Lung (tissue), 12 donors: Measurements from ENCODE around the gene PLEKHA6. TPM values are rescaled to one million over a fixed set of nuclear protein-coding genes. Genes with fewer than 3 reads are reported as not detected.

ENCODE experiments used
- ATAC-seq: fragments of 200-7000 bp; cut with Tn5 transposase; one replicate; pipeline ENCODE4 v1.9.1; 2020; ENCODE audit warnings: moderate number of reproducible peaks; ENCODE audit not compliant: insufficient read depth, low FRiP score
- DNase-seq, 3 donors: peaks; one replicate each; pipeline ENCODE4 v3.0.0-alpha.2; 2013 to 2017
- H3K27ac ChIP-seq, 2 donors: one replicate each; pipeline ENCODE4 v1.5.1; 2013; ENCODE audit warnings: mild to moderate bottlenecking in 2 of 2, moderate library complexity in 2 of 2, control low read depth in 1 of 2, inconsistent platforms in 1 of 2, low read depth in 1 of 2, low read length in 1 of 2
- H3K27me3 ChIP-seq, 3 donors: one replicate each; pipeline ENCODE4 v1.5.1; 2013; ENCODE audit warnings: low read length in 2 of 3; ENCODE audit not compliant: control insufficient read depth in 3 of 3, insufficient read depth in 3 of 3
- H3K36me3 ChIP-seq, 4 donors: one replicate each; pipeline ENCODE4 v1.5.1; 2013; ENCODE audit warnings: low read length in 4 of 4, mild to moderate bottlenecking in 1 of 4, moderate library complexity in 1 of 4; ENCODE audit not compliant: control insufficient read depth in 4 of 4, insufficient read depth in 4 of 4
- H3K4me1 ChIP-seq, 5 donors: one replicate each; pipeline ENCODE4 v1.5.1; 2013; ENCODE audit warnings: low read length in 5 of 5, mild to moderate bottlenecking in 2 of 5, moderate library complexity in 1 of 5; ENCODE audit not compliant: control insufficient read depth in 5 of 5, insufficient read depth in 5 of 5
- H3K4me3 ChIP-seq: one replicate; pipeline ENCODE4 v1.5.1; 2013; ENCODE audit warnings: mild to moderate bottlenecking, control low read depth, moderate library complexity
- H3K9ac ChIP-seq, 2 donors: one replicate each; pipeline ENCODE4 v1.5.1; 2013; ENCODE audit warnings: low read length in 2 of 2, control low read depth in 1 of 2; ENCODE audit not compliant: insufficient read depth in 1 of 2
- H3K9me3 ChIP-seq, 4 donors: one replicate each; pipeline ENCODE4 v1.5.1; 2013; ENCODE audit warnings: low read length in 3 of 4, mild to moderate bottlenecking in 1 of 4, moderate library complexity in 1 of 4; ENCODE audit not compliant: control insufficient read depth in 4 of 4, insufficient read depth in 3 of 4
- CTCF ChIP-seq: IDR thresholded peaks from 2 replicates; pipeline ENCODE4 v1.5.1; 2012; ENCODE audit warnings: mild to moderate bottlenecking; ENCODE audit errors: control extremely low read depth, extremely low read depth
- WGBS, 2 donors: extraction: QIAGEN DNeasy Blood & Tissue Kit; methylation state at CpG; one replicate each; pipeline ENCODE4 v1.1.7; 2013; 5-methylcytosine and 5-hydroxymethylcytosine counted together
- polyA plus RNA-seq, 2 donors: library from polyadenylated mRNA; stranded (reverse); fragments of 200-250 nt; gene quantifications; one replicate each; pipeline ENCODE4 v1.2.1, GENCODE V29; 2013
- total RNA-seq, 2 donors: library from RNA; depleted of rRNA in 1 of 2; stranded (reverse); fragments of >200 nt in 1 of 2; gene quantifications; one replicate each; pipeline ENCODE4 v1.2.1, GENCODE V29; 2014 to 2021
- donor health status: control.
- donor health status: control.
- donor health status: Bipolar disorder and iron deficiency.
- donor health status: healthy.
- donor health status: DM: yes; HTN: yes; CAD: no.

The PLEKHA6 gene
- total and polyA plus RNA-seq, 4 donors, result 0.88 to 10.5 (median 3.3) TPM

GRCh38 chr1:204366759-204367158 lies 7.0 kb upstream of the PLEKHA6 start:
- WGBS, 2 donors, result 87 to 94% methylated on average over 7 of the region's 7 CpGs

GRCh38 chr1:204363335-204364114 lies 3.8 kb upstream of the PLEKHA6 start:
- H3K4me1 ChIP-seq, result peaks cover 0 to 20% (median 3%) of the 10 kb centered on the region in 5 donors
- WGBS, 2 donors, result 0 to 1% methylated on average over 27 of the region's 27 CpGs
- H3K27me3 ChIP-seq, result no peaks in the 10 kb centered on the region
- ATAC-seq (peak; percentile 94), DNase-seq (peak; percentile 80 to 86 (median 85))
- TF ChIP-seq CTCF, result peak; percentile 94
- H3K9ac ChIP-seq, result peak overlapping the region in 1 of 2 donors; percentile 80
- H3K27ac ChIP-seq, result peak overlapping the region in 1 of 2 donors; percentile 48
- H3K4me3 ChIP-seq, result peak overlapping the region; percentile 29
- H3K9me3 ChIP-seq, result no peaks in the 10 kb centered on the region
- no peaks in the 10 kb centered on the region for H3K36me3 ChIP-seq

More at GRCh38 chr1:204366759-204367158, 7.0 kb upstream of the PLEKHA6 start:
- Histone ChIP-seq H3K9ac (no peak overlapping the region), H3K9me3 (no peaks in the 10 kb centered on the region), H3K27ac (no peak overlapping the region), H3K36me3 (no peaks in the 10 kb centered on the region), H3K27me3 (peaks cover 0 to 2% (median 0%) of the 10 kb centered on the region in 3 donors), H3K4me3 (no peak overlapping the region), H3K4me1 (peaks cover 0 to 8% (median 3%) of the 10 kb centered on the region in 5 donors)
- DNase-seq, result no peak
- ATAC-seq, result no peak
- no peak for TF ChIP-seq CTCF

GRCh38 chr1:204362984-204363334 lies 3.2 kb upstream of the PLEKHA6 start:
- ATAC-seq (no peak), DNase-seq (no peak)
- Histone ChIP-seq H3K27me3 (no peaks in the 10 kb centered on the region), H3K36me3 (no peaks in the 10 kb centered on the region), H3K4me1 (peaks cover 0 to 26% (median 3%) of the 10 kb centered on the region in 5 donors), H3K27ac (no peak overlapping the region), H3K9me3 (no peaks in the 10 kb centered on the region), H3K9ac (no peak overlapping the region), H3K4me3 (no peak overlapping the region)
- 41 to 51% methylated on average over 11 of the region's 11 CpGs for WGBS, 2 donors
- TF ChIP-seq CTCF, result no peak
